HG02678 (cell line): ENCODE measurements around the gene SIRPB1.
"Not testable (repeated sequence)": the region's sequence is repeated elsewhere in the genome, so short reads cannot be mapped to it uniquely, and the experiment has no call there.

Experiments used
- ATAC-seq: cut with Tn5 transposase; IDR thresholded peaks from one replicate; pipeline ENCODE4 v1.9.1; 2021; ENCODE audit warnings: mild to moderate bottlenecking, moderate library complexity; ENCODE audit not compliant: unreplicated experiment

Gene SIRPB1

GRCh38 chr20:1637755-1638154, 17.9 kb upstream of the SIRPB1 start:
- no peak for ATAC-seq

GRCh38 chr20:1637226-1637625, 17.4 kb upstream of the SIRPB1 start:
- ATAC-seq, result no peak

GRCh38 chr20:1636621-1637020, 16.8 kb upstream of the SIRPB1 start:
- no peak for ATAC-seq

- no peak for ATAC-seq
Observed at GRCh38 chr20:1635291-1635979, 15.6 kb upstream of the SIRPB1 start.

GRCh38 chr20:1633535-1633934, 13.7 kb upstream of the SIRPB1 start:
- ATAC-seq, result no peak

- ATAC-seq, result no peak
Observed at GRCh38 chr20:1632178-1632577, 12.4 kb upstream of the SIRPB1 start.

- no peak for ATAC-seq
Observed at GRCh38 chr20:1631309-1632151, 11.7 kb upstream of the SIRPB1 start.

GRCh38 chr20:1630186-1630585, 10.4 kb upstream of the SIRPB1 start:
- ATAC-seq, result no peak

- ATAC-seq, result no peak
Observed at GRCh38 chr20:1629321-1629720, 9.5 kb upstream of the SIRPB1 start.

- ATAC-seq, result no peak
Observed at GRCh38 chr20:1628621-1629020, 8.8 kb upstream of the SIRPB1 start.

GRCh38 chr20:1627200-1627550, 7.4 kb upstream of the SIRPB1 start:
- no peak for ATAC-seq

GRCh38 chr20:1626528-1627199, 6.9 kb upstream of the SIRPB1 start:
- no peak for ATAC-seq

- no peak for ATAC-seq
Observed at GRCh38 chr20:1625083-1625690, 5.4 kb upstream of the SIRPB1 start.

- no peak for ATAC-seq
Observed at GRCh38 chr20:1623501-1624205, 3.8 kb upstream of the SIRPB1 start.

- ATAC-seq, result no peak
Observed at GRCh38 chr20:1622450-1622849, 2.6 kb upstream of the SIRPB1 start.

- ATAC-seq, result no peak
Observed at GRCh38 chr20:1621316-1621715, 1.5 kb upstream of the SIRPB1 start.

GRCh38 chr20:1618954-1619540, 762 bp downstream of the SIRPB1 start:
- ATAC-seq, result no peak

- ATAC-seq, result no peak
Observed at GRCh38 chr20:1618479-1618878, 1.3 kb downstream of the SIRPB1 start.

GRCh38 chr20:1616858-1617434, 2.9 kb downstream of the SIRPB1 start:
- no peak for ATAC-seq

- ATAC-seq, result not testable (repeated sequence)
Observed at GRCh38 chr20:1610404-1610803, 9.4 kb downstream of the SIRPB1 start.
